HCT116 (cell line): Measurements from ENCODE around the gene CHCHD3. TPM values are rescaled to one million over a fixed set of nuclear protein-coding genes. Genes with fewer than 3 reads are reported as not detected.

Experiments used
- ATAC-seq: fragments of 200-7000 bp; cut with Tn5 transposase; 2 replicates; pipeline ENCODE4 v1.9.1; 2020; ENCODE audit warnings: mild to moderate bottlenecking, moderate library complexity
- BruUV-seq: library from RNA; stranded (reverse); fragments of 400-500 nt; replicated peaks from 2 replicates; lab custom pipeline; 2021; lab: Mats Ljungman, UMichigan
- CTCF ChIA-PET: fragments of 300-600 bp; sonication (Branson Sonifier 250); formaldehyde crosslinking; loops from one replicate; lab custom pipeline; 2021; ENCODE audit warnings: antibody characterized with exemption; lab: Charles Lee
- POLR2A ChIA-PET: fragments of 300-600, 350-600 bp; sonication (Branson Sonifier 250); formaldehyde crosslinking; loops from one replicate; lab custom pipeline; 2021; ENCODE audit warnings: antibody characterized with exemption; lab: Charles Lee
- RAD21 ChIA-PET, 2 experiments: fragments of 300-600 bp; sonication (Branson Sonifier 250); formaldehyde crosslinking; loops; one replicate each; lab custom pipeline; 2023; ENCODE audit warnings: low total read pairs in 2 of 2; ENCODE audit not compliant: uncharacterized antibody in 2 of 2, unreplicated experiment in 2 of 2, low non-redundant PET in 1 of 2; lab: Charles Lee
- DNase-seq: peaks from one replicate; pipeline ENCODE4 v3.0.0-alpha.2; 2010; ENCODE audit warnings: low read depth, low spot score
- H2AFZ ChIP-seq: fragments of 200-600 bp; shearing (Covaris generic), sonication (generic); 2 replicates; pipeline ENCODE4 v1.6.1; 2017; ENCODE audit warnings: low read depth, mixed run types, mixed read lengths, antibody characterized with exemption, low read length; ENCODE audit not compliant: poor library complexity, severe bottlenecking
- H3K27ac ChIP-seq: 2 replicates; pipeline ENCODE4 v1.5.1; 2012; ENCODE audit warnings: low read depth, low read length
- H3K27me3 ChIP-seq: fragments of 200-600 bp; sonication (generic); 2 replicates; pipeline ENCODE4 v1.6.1; 2016; ENCODE audit warnings: mixed run types, low read length, mixed read lengths; ENCODE audit not compliant: insufficient read depth
- H3K36me3 ChIP-seq, 2 experiments: fragments of 200-500 bp in 1 of 2; fragments of 200-600 bp in 1 of 2; sonication (Bioruptor generic) in 1 of 2; sonication (generic) in 1 of 2; 2 replicates each; pipeline versions ENCODE4 v1.5.1 to v1.6.1; 2014 to 2016; ENCODE audit warnings: low read length in 2 of 2, inconsistent platforms in 1 of 2, mixed read lengths in 1 of 2, mixed run types in 1 of 2; ENCODE audit not compliant: insufficient read depth in 2 of 2, control insufficient read depth in 1 of 2
- H3K4me1 ChIP-seq, 2 experiments: fragments of 200-600 bp in 1 of 2; sonication (generic) in 1 of 2; 2 replicates each; pipeline versions ENCODE4 v1.5.1 to v1.6.1; 2012 to 2017; ENCODE audit warnings: low read length in 2 of 2, inconsistent platforms in 1 of 2, mild to moderate bottlenecking in 1 of 2, mixed read lengths in 1 of 2, mixed run types in 1 of 2, moderate library complexity in 1 of 2; ENCODE audit not compliant: insufficient read depth in 2 of 2, control insufficient read depth in 1 of 2
- H3K4me2 ChIP-seq: fragments of 200-600 bp; sonication (generic); 2 replicates; pipeline ENCODE4 v1.6.1; 2017; ENCODE audit warnings: mixed run types, low read length, mixed read lengths
- H3K4me3 ChIP-seq, 2 experiments: fragments of 200-600 bp in 1 of 2; sonication (generic) in 1 of 2; replicated peaks in 1 of 2; 2 replicates each; pipeline ENCODE4 v1.5.1; 2011 to 2016; ENCODE audit warnings: low read length in 2 of 2, control low read depth in 1 of 2, low read depth in 1 of 2, mild to moderate bottlenecking in 1 of 2, mixed read lengths in 1 of 2, mixed run types in 1 of 2
- H3K79me2 ChIP-seq: fragments of 200-600 bp; sonication (generic); 2 replicates; pipeline ENCODE4 v1.6.1; 2017; ENCODE audit warnings: mild to moderate bottlenecking, mixed run types, low read length, moderate library complexity, mixed read lengths; ENCODE audit not compliant: insufficient read depth
- H3K9ac ChIP-seq: fragments of 200-600 bp; sonication (generic); 2 replicates; pipeline ENCODE4 v1.6.1; 2016; ENCODE audit warnings: low read length, mixed read lengths
- H3K9me2 ChIP-seq: fragments of 200-600 bp; sonication (generic), shearing (Covaris generic); 2 replicates; pipeline ENCODE4 v1.6.1; 2017; ENCODE audit warnings: mixed run types, mild to moderate bottlenecking, moderate library complexity; ENCODE audit not compliant: insufficient read depth
- H3K9me3 ChIP-seq, 2 experiments: fragments of 200-500 bp in 1 of 2; fragments of 200-600 bp in 1 of 2; sonication (Bioruptor generic) in 1 of 2; sonication (generic) in 1 of 2; 2 replicates each; pipeline ENCODE4 v1.6.1; 2014 to 2017; ENCODE audit warnings: low read length in 2 of 2, mixed read lengths in 2 of 2, inconsistent platforms in 1 of 2, low read depth in 1 of 2, mild to moderate bottlenecking in 1 of 2, mixed run types in 1 of 2, moderate library complexity in 1 of 2; ENCODE audit not compliant: control insufficient read depth in 1 of 2, insufficient read depth in 1 of 2
- H4K20me1 ChIP-seq: fragments of 200-600 bp; sonication (generic), shearing (Covaris generic); 2 replicates; pipeline ENCODE4 v1.6.1; 2017; ENCODE audit warnings: mixed run types, mild to moderate bottlenecking, moderate library complexity; ENCODE audit not compliant: insufficient read depth
- CTCF ChIP-seq, 3 experiments: fragments of 200-600 bp in 1 of 3; sonication (generic) in 1 of 3; IDR thresholded peaks in 2 of 3; conservative IDR thresholded peaks in 1 of 3; 2 replicates each; pipeline ENCODE4 v1.5.1; 2012 to 2017; ENCODE audit warnings: low read depth in 2 of 3, low read length in 2 of 3, antibody characterized with exemption in 1 of 3, borderline replicate concordance in 1 of 3, control low read depth in 1 of 3, mild to moderate bottlenecking in 1 of 3, mixed read lengths in 1 of 3, mixed run types in 1 of 3, moderate library complexity in 1 of 3; ENCODE audit not compliant: insufficient read depth in 1 of 3
- FOSL1 ChIP-seq: IDR thresholded peaks from 2 replicates; pipeline ENCODE4 v1.6.1; 2012; ENCODE audit warnings: low read depth
- JUND ChIP-seq: IDR thresholded peaks from 2 replicates; pipeline ENCODE4 v1.6.1; 2012
- POLR2AphosphoS5 ChIP-seq: IDR thresholded peaks from 2 replicates; pipeline ENCODE4 v1.6.1; 2011; ENCODE audit warnings: mild to moderate bottlenecking, low read depth, low read length, moderate library complexity
- ZNF274 ChIP-seq: fragments of 200-500 bp; sonication (Bioruptor generic); IDR thresholded peaks from 2 replicates; pipeline ENCODE4 v1.6.1; 2014; ENCODE audit warnings: mild to moderate bottlenecking, low read depth, low read length, inconsistent platforms
- intact Hi-C: fragments of 100-400 bp; cut with micrococcal nuclease; formaldehyde crosslinking; loops from 2 replicates; pipeline ENCODE4 v1.10.0; 2022
- total RNA-seq: library from RNA; stranded (reverse); gene quantifications from one replicate; pipeline ENCODE4 v1.2.1, GENCODE V29; 2021; ENCODE audit not compliant: unreplicated experiment

CHCHD3 gene
- total RNA-seq, 1 experiment from 2014 or later: 73.5 TPM

GRCh38 chr7:132799081-132799413, 282.8 kb downstream of the CHCHD3 start:
- Histone ChIP-seq H3K27ac (no peak overlapping the region), H3K9me2 (no peaks in the 10 kb centered on the region), H3K79me2 (no peaks in the 10 kb centered on the region), H3K36me3 (no peaks in the 10 kb centered on the region), H3K4me2 (no peak overlapping the region), H3K4me1 (no peaks in the 10 kb centered on the region), H3K4me3 (no peak overlapping the region), H3K9me3 (no peaks in the 10 kb centered on the region), H2AFZ (no peak overlapping the region), H3K27me3 (no peaks in the 10 kb centered on the region), H4K20me1 (no peaks in the 10 kb centered on the region), H3K9ac (no peak overlapping the region)
- intact Hi-C loops: no loop called here
- no peak for DNase-seq
- no peak for ATAC-seq
- TF ChIP-seq JUND: no peak
- TF ChIP-seq FOSL1: no peak
- TF ChIP-seq POLR2AphosphoS5: no peak
- CTCF ChIA-PET: no interaction called here
- BruUV-seq: no TSS peak
- RAD21 ChIA-PET: interaction anchor here in 1 of 2 experiments (0.7 kb wide), 1 partner anchor 231 kb away, joined by 3 read pairs; no protein-coding TSS in a partner anchor
- POLR2A ChIA-PET: no interaction called here

- DNase-seq (no peak), ATAC-seq (no peak)
- Histone ChIP-seq H4K20me1 (no peaks in the 10 kb centered on the region), H3K36me3 (no peaks in the 10 kb centered on the region), H3K4me1 (no peaks in the 10 kb centered on the region), H3K4me3 (no peak overlapping the region), H2AFZ (no peak overlapping the region), H3K27me3 (no peaks in the 10 kb centered on the region), H3K9ac (no peak overlapping the region), H3K4me2 (no peak overlapping the region), H3K9me3 (no peaks in the 10 kb centered on the region), H3K9me2 (no peaks in the 10 kb centered on the region), H3K79me2 (no peaks in the 10 kb centered on the region), H3K27ac (no peak overlapping the region)
- intact Hi-C loops: no loop called here
- no TSS peak for BruUV-seq
- TF ChIP-seq CTCF (IDR thresholded peaks at IDR 0.05 in 2 of 3, conservative IDR thresholded peaks at IDR 0.05 in 1 of 3; ENCODE audit: borderline replicate concordance in 1 of 3, insufficient read depth in 1 of 3, low read depth in 2 of 3, low read length in 2 of 3) (no peak), ZNF274 (no peak)
- ChIA-PET POLR2A (no interaction called here), CTCF (no interaction called here), RAD21 (no interaction called here)
These were observed 284.7 kb downstream of the CHCHD3 start for GRCh38 chr7:132797152-132797551.
